GM23338 (cell line): ENCODE measurements around the gene ITGAL. TPM values are rescaled to one million over a fixed set of nuclear protein-coding genes. Genes with fewer than 3 reads are reported as not detected.

Experiments used
- ATAC-seq: fragments of 200-7000 bp; cut with Tn5 transposase; 3 replicates; pipeline ENCODE4 v1.9.1; 2020
- DNase-seq: peaks from one replicate; pipeline ENCODE4 v3.0.0-alpha.2; 2015; ENCODE audit warnings: low spot score
- H2AFZ ChIP-seq: fragments of 200-600 bp; sonication (generic); 2 replicates; pipeline ENCODE4 v1.8.0; 2016; ENCODE audit warnings: antibody characterized with exemption, mild to moderate bottlenecking, moderate library complexity
- H3F3A ChIP-seq: fragments of 200-600 bp; sonication (generic); replicated peaks from 2 replicates; pipeline ENCODE4 v1.8.0; 2017; ENCODE audit warnings: antibody characterized with exemption, mixed run types, low read depth
- H3K27ac ChIP-seq: fragments of 200-600 bp; sonication (generic); 2 replicates; pipeline ENCODE4 v1.6.1; 2016; ENCODE audit warnings: low read depth
- H3K27me3 ChIP-seq: fragments of 200-600 bp; sonication (generic); 2 replicates; pipeline ENCODE4 v1.8.0; 2016; ENCODE audit warnings: mild to moderate bottlenecking, mixed run types, moderate library complexity; ENCODE audit not compliant: insufficient read depth
- H3K36me3 ChIP-seq: fragments of 200-600 bp; sonication (generic); 2 replicates; pipeline ENCODE4 v1.8.0; 2016; ENCODE audit warnings: mild to moderate bottlenecking; ENCODE audit not compliant: insufficient read depth
- H3K4me1 ChIP-seq: fragments of 200-600 bp; sonication (generic); 2 replicates; pipeline ENCODE4 v1.8.0; 2016; ENCODE audit warnings: mild to moderate bottlenecking, moderate library complexity; ENCODE audit not compliant: insufficient read depth
- H3K4me2 ChIP-seq: fragments of 200-600 bp; sonication (generic); 2 replicates; pipeline ENCODE4 v1.7.1; 2017; ENCODE audit warnings: mixed run types
- H3K4me3 ChIP-seq: fragments of 200-600 bp; sonication (generic); 2 replicates; pipeline ENCODE4 v1.6.1; 2016; ENCODE audit warnings: mixed run types
- H3K79me2 ChIP-seq: fragments of 200-600 bp; sonication (generic); replicated peaks from 2 replicates; pipeline ENCODE4 v1.8.0; 2017; ENCODE audit warnings: mild to moderate bottlenecking; ENCODE audit not compliant: insufficient read depth
- H3K9me2 ChIP-seq: fragments of 200-600 bp; sonication (generic); 2 replicates; pipeline ENCODE4 v1.8.0; 2017; ENCODE audit not compliant: insufficient read depth
- H4K20me1 ChIP-seq: fragments of 200-600 bp; sonication (generic); replicated peaks from 2 replicates; pipeline ENCODE4 v1.8.0; 2017; ENCODE audit warnings: mild to moderate bottlenecking; ENCODE audit not compliant: insufficient read depth
- H3K27ac Mint-ChIP-seq: 2 replicates; pipeline ENCODE4 v1.8.0; 2020; ENCODE audit warnings: inconsistent platforms, mild to moderate bottlenecking, moderate library complexity, mixed read lengths
- H3K27me3 Mint-ChIP-seq: 3 replicates; pipeline ENCODE4 v1.8.0; 2022; ENCODE audit warnings: low read depth, mild to moderate bottlenecking, moderate library complexity, mixed read lengths, inconsistent platforms; ENCODE audit not compliant: insufficient read depth, poor library complexity
- H3K36me3 Mint-ChIP-seq: 3 replicates; pipeline ENCODE4 v1.8.0; 2021; ENCODE audit warnings: low read depth, mild to moderate bottlenecking, inconsistent platforms, moderate library complexity, mixed read lengths
- H3K4me1 Mint-ChIP-seq: 3 replicates; pipeline ENCODE4 v1.8.0; 2020; ENCODE audit warnings: mild to moderate bottlenecking, inconsistent platforms, mixed read lengths
- H3K4me3 Mint-ChIP-seq: 3 replicates; pipeline ENCODE4 v1.8.0; 2021; ENCODE audit warnings: moderate library complexity, mild to moderate bottlenecking, inconsistent platforms, mixed read lengths
- H3K9me3 Mint-ChIP-seq: 3 replicates; pipeline ENCODE4 v1.8.0; 2020; ENCODE audit warnings: moderate library complexity, mild to moderate bottlenecking, inconsistent platforms, mixed read lengths
- CREB1 ChIP-seq: fragments of 250-450 bp; sonication (Bioruptor Pico); IDR thresholded peaks from 2 replicates; pipeline ENCODE4 v1.5.0; 2020; ENCODE audit warnings: low read depth, mild to moderate bottlenecking, moderate library complexity
- ETS1 ChIP-seq: IDR thresholded peaks from 2 replicates; pipeline ENCODE4 v1.6.1; 2016; ENCODE audit warnings: antibody characterized with exemption
- EZH2 ChIP-seq: fragments of 200-600 bp; sonication (generic); IDR thresholded peaks from one replicate; pipeline ENCODE4 v1.8.0; 2017; ENCODE audit warnings: antibody characterized with exemption, mild to moderate bottlenecking, low read depth; ENCODE audit not compliant: unreplicated experiment
- EZH2phosphoT487 ChIP-seq: fragments of 200-600 bp; sonication (generic); IDR thresholded peaks from one replicate; pipeline ENCODE4 v1.8.1; 2018; ENCODE audit warnings: antibody characterized with exemption; ENCODE audit not compliant: unreplicated experiment
- JUNB ChIP-seq: IDR thresholded peaks from one replicate; pipeline ENCODE4 v1.6.1; 2016; ENCODE audit warnings: antibody characterized with exemption; ENCODE audit not compliant: unreplicated experiment
- NANOG ChIP-seq: IDR thresholded peaks from 2 replicates; pipeline ENCODE4 v1.6.1; 2016; ENCODE audit warnings: antibody characterized with exemption, borderline replicate concordance
- POLR2AphosphoS5 ChIP-seq: IDR thresholded peaks from 2 replicates; pipeline ENCODE4 v1.6.1; 2016; ENCODE audit warnings: antibody characterized with exemption, low read depth
- REST ChIP-seq: IDR thresholded peaks from one replicate; pipeline ENCODE4 v1.6.1; 2018; ENCODE audit warnings: antibody characterized with exemption; ENCODE audit not compliant: unreplicated experiment
- ZNF114 ChIP-seq: fragments of 250-450 bp; sonication (Bioruptor Pico); IDR thresholded peaks from 2 replicates; pipeline ENCODE4 v1.5.0; 2020; ENCODE audit warnings: mild to moderate bottlenecking, moderate library complexity
- ZNF331 ChIP-seq: fragments of 250-450 bp; sonication (Bioruptor Pico); IDR thresholded peaks from 2 replicates; pipeline ENCODE4 v1.5.0; 2020; ENCODE audit warnings: low read depth, mild to moderate bottlenecking, moderate library complexity
- polyA plus RNA-seq: library from polyadenylated mRNA; unstranded; fragments of >200 nt; fragmentation: Nextera tagmentation; extraction: Ambion mirVana; gene quantifications from 2 replicates; pipeline ENCODE4 v1.2.1, GENCODE V29; 2016
- total RNA-seq: library from RNA; depleted of rRNA; stranded (reverse); fragments of >200 nt; shearing (Covaris generic); gene quantifications from 2 replicates; pipeline ENCODE4 v1.2.3, GENCODE V29; 2014

Gene ITGAL
- total and polyA plus RNA-seq, 2 experiments from 2014 or later, result 0.05 to 0.07 TPM

DNA sequence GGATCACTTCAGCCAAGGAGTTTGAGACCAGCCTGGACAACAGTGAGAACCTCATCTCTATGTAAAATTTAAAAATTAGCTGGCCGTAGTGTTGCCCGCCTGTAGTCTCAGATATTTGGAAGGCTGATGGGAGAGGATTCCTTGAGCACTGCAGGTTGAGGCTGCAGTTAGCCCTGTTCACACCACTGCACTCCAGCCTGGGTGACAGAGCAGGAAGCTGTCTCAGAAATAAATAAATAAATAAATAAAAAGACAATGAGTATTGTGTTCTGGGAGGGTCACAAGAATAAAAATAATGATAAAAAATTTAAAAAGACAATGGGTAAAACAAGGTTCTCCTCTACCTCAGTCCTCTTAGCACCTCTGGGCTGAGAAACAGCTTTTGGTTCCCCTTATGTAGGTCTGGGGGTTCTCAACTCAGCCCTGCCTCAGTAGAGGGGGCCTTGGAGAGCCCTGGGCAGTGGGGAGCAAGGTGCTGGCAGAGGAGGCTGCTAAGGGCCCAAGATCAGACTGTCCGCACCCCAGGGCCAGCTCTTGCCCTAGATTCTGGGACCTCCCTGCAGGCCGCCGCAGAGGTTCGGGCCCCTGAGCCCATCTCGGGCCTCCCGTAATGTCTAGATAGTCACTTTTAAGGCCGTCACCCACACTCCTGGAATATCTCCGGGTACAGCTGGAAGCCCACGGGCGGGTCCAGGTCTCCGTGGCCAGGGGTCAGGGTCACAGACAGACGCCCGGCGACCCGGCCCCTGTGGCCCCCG is 82.2 kb downstream of the ITGAL start:
- Mint-ChIP-seq H3K27ac (no peak overlapping the region), H3K27me3 (peaks cover 12% of the 10 kb centered on the region), H3K9me3 (no peaks in the 10 kb centered on the region; the same call in 2 of the 3 replicates), H3K36me3 (peaks cover 21% of the 10 kb centered on the region), H3K4me1 (peaks cover 18% of the 10 kb centered on the region), H3K4me3 (no peak overlapping the region)
- no peaks in the 10 kb centered on the region; the same call in 1 of the 2 replicates for H3K36me3 ChIP-seq
- peaks cover 14% of the 10 kb centered on the region for H3K4me1 ChIP-seq
- DNase-seq (no peak), ATAC-seq (no peak)
- no peak for TF ChIP-seq POLR2AphosphoS5
- H3F3A ChIP-seq, result 0 out of 2 replicates have a peak, but pooled peaks cover 14% of the 10 kb centered on the region
- H2AFZ ChIP-seq, result no peak overlapping the region
- H3K27me3 ChIP-seq, result no peaks in the 10 kb centered on the region
- no peaks in the 10 kb centered on the region for H4K20me1 ChIP-seq
- no peak overlapping the region for H3K4me2 ChIP-seq
- H3K4me3 ChIP-seq, result no peak overlapping the region
- H3K9me2 ChIP-seq, result 0 out of 2 replicates have a peak, but pooled peaks cover 3% of the 10 kb centered on the region
- H3K27ac ChIP-seq, result no peak overlapping the region
- peaks cover 3% of the 10 kb centered on the region; the same call in 1 of the 2 replicates for H3K79me2 ChIP-seq

GRCh38 chr16:30555315-30556124 is 83.0 kb downstream of the ITGAL start:
- ATAC-seq (no peak), DNase-seq (no peak)
- H3K36me3 Mint-ChIP-seq, result peaks cover 21% of the 10 kb centered on the region
- peaks cover 13% of the 10 kb centered on the region for H3K27me3 Mint-ChIP-seq
- Histone ChIP-seq H3K4me3 (no peak overlapping the region), H3K4me1 (peaks cover 15% of the 10 kb centered on the region), H3K36me3 (no peaks in the 10 kb centered on the region; the same call in 1 of the 2 replicates), H3K79me2 (peaks cover 3% of the 10 kb centered on the region; the same call in 1 of the 2 replicates), H3K27me3 (no peaks in the 10 kb centered on the region), H4K20me1 (no peaks in the 10 kb centered on the region), H3K27ac (no peak overlapping the region), H3K9me2 (0 out of 2 replicates have a peak, but pooled peaks cover 3% of the 10 kb centered on the region), H2AFZ (no peak overlapping the region), H3K4me2 (no peak overlapping the region), H3F3A (0 out of 2 replicates have a peak, but pooled peaks cover 15% of the 10 kb centered on the region)
- H3K27ac Mint-ChIP-seq, result peak overlapping the region; percentile 3; the same call in 1 of the 2 replicates
- no peaks in the 10 kb centered on the region; the same call in 2 of the 3 replicates for H3K9me3 Mint-ChIP-seq
- H3K4me1 Mint-ChIP-seq, result peaks cover 18% of the 10 kb centered on the region
- H3K4me3 Mint-ChIP-seq, result peak overlapping the region; percentile 54
- TF ChIP-seq ZNF114 (no peak), NANOG (no peak), EZH2 (no peak), POLR2AphosphoS5 (no peak), REST (no peak), JUNB (no peak), CREB1 (CRISPR knock-in tag) (no peak), ETS1 (no peak), EZH2phosphoT487 (no peak), ZNF331 (no peak)
